Parathyroid adenoma (tissue), 2 donors: ENCODE measurements around the gene LBHD2.

ENCODE experiments used
- H2AFZ ChIP-seq: fragments of 300-600 bp; sonication (generic); one replicate; pipeline ENCODE4 v1.7.0; 2017; ENCODE audit warnings: antibody characterized with exemption, mild to moderate bottlenecking
- H3K27ac ChIP-seq: fragments of 300-600 bp; sonication (generic); one replicate; pipeline ENCODE4 v1.7.0; 2017
- H3K27me3 ChIP-seq: fragments of 300-600 bp; sonication (generic); one replicate; pipeline ENCODE4 v1.7.0; 2017; ENCODE audit warnings: low read length; ENCODE audit not compliant: control insufficient read depth, insufficient read depth
- H3K36me3 ChIP-seq: fragments of 300-600 bp; sonication (generic); one replicate; pipeline ENCODE4 v1.7.0; 2017; ENCODE audit warnings: low read length; ENCODE audit not compliant: control insufficient read depth, insufficient read depth
- H3K4me1 ChIP-seq: fragments of 300-600 bp; sonication (generic); one replicate; pipeline ENCODE4 v1.7.0; 2017; ENCODE audit warnings: control low read depth
- H3K4me2 ChIP-seq: fragments of 300-600 bp; sonication (generic); one replicate; pipeline ENCODE4 v1.7.0; 2017; ENCODE audit warnings: low read length
- H3K4me3 ChIP-seq: fragments of 300-600 bp; sonication (generic); one replicate; pipeline ENCODE4 v1.7.0; 2017; ENCODE audit warnings: low read depth, low read length
- H3K79me2 ChIP-seq: fragments of 300-600 bp; sonication (generic); one replicate; pipeline ENCODE4 v1.7.0; 2017; ENCODE audit warnings: control low read depth
- H3K9ac ChIP-seq: fragments of 300-600 bp; sonication (generic); one replicate; pipeline ENCODE4 v1.7.0; 2017; ENCODE audit warnings: mild to moderate bottlenecking
- H3K9me3 ChIP-seq: fragments of 300-600 bp; sonication (generic); one replicate; pipeline ENCODE4 v1.7.0; 2017; ENCODE audit warnings: low read length; ENCODE audit not compliant: control insufficient read depth
- TF ChIP-seq, protein P1 (sequence below): fragments of 300-600 bp; sonication (generic); IDR thresholded peaks from one replicate; pipeline ENCODE4 v1.7.0; 2017; ENCODE audit warnings: antibody characterized with exemption, mild to moderate bottlenecking
- donor health status: primary hyperparathyroidism.

The LBHD2 gene

DNA sequence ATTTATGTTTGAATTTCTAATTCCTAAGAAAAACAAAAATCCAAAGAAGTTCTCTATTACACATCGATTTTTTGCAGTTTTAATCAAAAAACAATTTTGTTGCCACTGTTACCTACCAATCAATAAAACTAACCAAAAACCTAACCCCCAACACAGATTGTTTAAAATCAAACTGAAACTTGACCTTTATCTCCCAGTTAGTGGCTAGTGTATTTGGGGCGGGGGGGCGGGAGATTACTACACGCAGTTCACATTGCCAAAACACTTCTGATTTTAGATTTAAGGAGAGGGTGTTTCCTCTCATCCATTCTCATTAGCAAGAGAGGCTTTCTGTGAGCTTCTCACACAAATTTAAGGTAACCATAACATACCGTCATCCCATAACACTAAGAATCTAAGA lies 33.1 kb upstream of the LBHD2 start:
- Histone ChIP-seq H3K27ac (no peak overlapping the region), H2AFZ (no peak overlapping the region), H3K4me1 (peaks cover 9% of the 10 kb centered on the region), H3K27me3 (no peaks in the 10 kb centered on the region), H3K4me2 (no peak overlapping the region), H3K36me3 (no peaks in the 10 kb centered on the region), H3K79me2 (peaks cover 52% of the 10 kb centered on the region), H3K9me3 (no peaks in the 10 kb centered on the region), H3K4me3 (no peak overlapping the region), H3K9ac (no peak overlapping the region)
- TF ChIP-seq, protein P1, sequence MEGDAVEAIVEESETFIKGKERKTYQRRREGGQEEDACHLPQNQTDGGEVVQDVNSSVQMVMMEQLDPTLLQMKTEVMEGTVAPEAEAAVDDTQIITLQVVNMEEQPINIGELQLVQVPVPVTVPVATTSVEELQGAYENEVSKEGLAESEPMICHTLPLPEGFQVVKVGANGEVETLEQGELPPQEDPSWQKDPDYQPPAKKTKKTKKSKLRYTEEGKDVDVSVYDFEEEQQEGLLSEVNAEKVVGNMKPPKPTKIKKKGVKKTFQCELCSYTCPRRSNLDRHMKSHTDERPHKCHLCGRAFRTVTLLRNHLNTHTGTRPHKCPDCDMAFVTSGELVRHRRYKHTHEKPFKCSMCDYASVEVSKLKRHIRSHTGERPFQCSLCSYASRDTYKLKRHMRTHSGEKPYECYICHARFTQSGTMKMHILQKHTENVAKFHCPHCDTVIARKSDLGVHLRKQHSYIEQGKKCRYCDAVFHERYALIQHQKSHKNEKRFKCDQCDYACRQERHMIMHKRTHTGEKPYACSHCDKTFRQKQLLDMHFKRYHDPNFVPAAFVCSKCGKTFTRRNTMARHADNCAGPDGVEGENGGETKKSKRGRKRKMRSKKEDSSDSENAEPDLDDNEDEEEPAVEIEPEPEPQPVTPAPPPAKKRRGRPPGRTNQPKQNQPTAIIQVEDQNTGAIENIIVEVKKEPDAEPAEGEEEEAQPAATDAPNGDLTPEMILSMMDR: no peak

GRCh38 chr14:103052407-103052806 lies 31.6 kb upstream of the LBHD2 start:
- Histone ChIP-seq H3K4me2 (no peak overlapping the region), H2AFZ (no peak overlapping the region), H3K79me2 (peaks cover 41% of the 10 kb centered on the region), H3K9ac (no peak overlapping the region), H3K4me1 (peaks cover 4% of the 10 kb centered on the region), H3K9me3 (no peaks in the 10 kb centered on the region), H3K4me3 (no peak overlapping the region), H3K27ac (no peak overlapping the region), H3K27me3 (no peaks in the 10 kb centered on the region), H3K36me3 (no peaks in the 10 kb centered on the region)
- TF ChIP-seq, protein P1: no peak

DNA sequence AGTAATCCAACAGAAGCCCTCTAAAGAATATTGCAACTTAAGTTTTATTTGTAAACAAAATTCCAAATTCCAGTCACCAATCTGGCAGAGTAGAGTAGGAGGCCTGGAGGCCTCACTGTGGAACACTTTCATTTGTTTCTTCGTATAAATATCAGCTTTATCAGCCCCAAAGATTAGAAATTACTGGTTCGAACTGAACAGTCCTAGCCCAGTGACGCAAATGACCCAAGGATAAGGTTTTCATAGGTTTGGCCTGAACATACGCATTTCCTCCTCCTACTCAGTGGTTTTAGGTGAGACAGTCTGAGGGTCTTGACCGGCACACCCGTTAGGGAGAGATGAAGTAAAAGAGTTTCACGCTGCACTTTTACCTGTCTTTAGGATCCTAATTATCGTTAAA lies 28.3 kb upstream of the LBHD2 start:
- H3K9me3 ChIP-seq: no peaks in the 10 kb centered on the region
- H3K36me3 ChIP-seq: no peaks in the 10 kb centered on the region
- no peak overlapping the region for H3K9ac ChIP-seq
- H3K27me3 ChIP-seq: no peaks in the 10 kb centered on the region
- no peak overlapping the region for H2AFZ ChIP-seq
- H3K4me3 ChIP-seq: peak overlapping the region; percentile 56
- TF ChIP-seq, protein P1: no peak
- peak overlapping the region; percentile 24 for H3K27ac ChIP-seq
- peaks cover 10% of the 10 kb centered on the region for H3K4me1 ChIP-seq
- H3K79me2 ChIP-seq: peaks cover 13% of the 10 kb centered on the region
- H3K4me2 ChIP-seq: peak overlapping the region; percentile 75

- TF ChIP-seq, protein P1: no peak
- Histone ChIP-seq H2AFZ (peak overlapping the region; percentile 57), H3K9me3 (no peaks in the 10 kb centered on the region), H3K4me3 (peak overlapping the region; percentile 56), H3K4me2 (peak overlapping the region; percentile 75), H3K9ac (no peak overlapping the region), H3K4me1 (peaks cover 10% of the 10 kb centered on the region), H3K27ac (peak overlapping the region; percentile 65), H3K27me3 (no peaks in the 10 kb centered on the region), H3K79me2 (peaks cover 11% of the 10 kb centered on the region), H3K36me3 (no peaks in the 10 kb centered on the region)
Observed at GRCh38 chr14:103056322-103057027, 27.5 kb upstream of the LBHD2 start.

- peak overlapping the region; percentile 56 for H3K4me3 ChIP-seq
- H3K9me3 ChIP-seq: no peaks in the 10 kb centered on the region
- H3K4me1 ChIP-seq: peaks cover 10% of the 10 kb centered on the region
- no peak overlapping the region for H3K9ac ChIP-seq
- H3K79me2 ChIP-seq: peaks cover 7% of the 10 kb centered on the region
- peak overlapping the region; percentile 75 for H3K4me2 ChIP-seq
- peak overlapping the region; percentile 57 for H2AFZ ChIP-seq
- TF ChIP-seq, protein P1: no peak
- H3K27me3 ChIP-seq: no peaks in the 10 kb centered on the region
- H3K27ac ChIP-seq: peak overlapping the region; percentile 65
- H3K36me3 ChIP-seq: no peaks in the 10 kb centered on the region
Observed at GRCh38 chr14:103057028-103057371, 27.0 kb upstream of the LBHD2 start.
